ENCODE results near the gene MYO9A. TPM values are rescaled to one million over a fixed set of nuclear protein-coding genes. Genes with fewer than 3 reads are reported as not detected.
A peak's percentile ranks its signal among the peaks of the same experiment; 100 is the strongest.

Gene MYO9A, protein sequence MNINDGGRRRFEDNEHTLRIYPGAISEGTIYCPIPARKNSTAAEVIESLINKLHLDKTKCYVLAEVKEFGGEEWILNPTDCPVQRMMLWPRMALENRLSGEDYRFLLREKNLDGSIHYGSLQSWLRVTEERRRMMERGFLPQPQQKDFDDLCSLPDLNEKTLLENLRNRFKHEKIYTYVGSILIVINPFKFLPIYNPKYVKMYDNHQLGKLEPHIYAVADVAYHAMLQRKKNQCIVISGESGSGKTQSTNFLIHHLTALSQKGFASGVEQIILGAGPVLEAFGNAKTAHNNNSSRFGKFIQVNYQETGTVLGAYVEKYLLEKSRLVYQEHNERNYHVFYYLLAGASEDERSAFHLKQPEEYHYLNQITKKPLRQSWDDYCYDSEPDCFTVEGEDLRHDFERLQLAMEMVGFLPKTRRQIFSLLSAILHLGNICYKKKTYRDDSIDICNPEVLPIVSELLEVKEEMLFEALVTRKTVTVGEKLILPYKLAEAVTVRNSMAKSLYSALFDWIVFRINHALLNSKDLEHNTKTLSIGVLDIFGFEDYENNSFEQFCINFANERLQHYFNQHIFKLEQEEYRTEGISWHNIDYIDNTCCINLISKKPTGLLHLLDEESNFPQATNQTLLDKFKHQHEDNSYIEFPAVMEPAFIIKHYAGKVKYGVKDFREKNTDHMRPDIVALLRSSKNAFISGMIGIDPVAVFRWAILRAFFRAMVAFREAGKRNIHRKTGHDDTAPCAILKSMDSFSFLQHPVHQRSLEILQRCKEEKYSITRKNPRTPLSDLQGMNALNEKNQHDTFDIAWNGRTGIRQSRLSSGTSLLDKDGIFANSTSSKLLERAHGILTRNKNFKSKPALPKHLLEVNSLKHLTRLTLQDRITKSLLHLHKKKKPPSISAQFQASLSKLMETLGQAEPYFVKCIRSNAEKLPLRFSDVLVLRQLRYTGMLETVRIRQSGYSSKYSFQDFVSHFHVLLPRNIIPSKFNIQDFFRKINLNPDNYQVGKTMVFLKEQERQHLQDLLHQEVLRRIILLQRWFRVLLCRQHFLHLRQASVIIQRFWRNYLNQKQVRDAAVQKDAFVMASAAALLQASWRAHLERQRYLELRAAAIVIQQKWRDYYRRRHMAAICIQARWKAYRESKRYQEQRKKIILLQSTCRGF (N-terminal part only)
- total RNA-seq = 16.3 and 17.0 TPM in 2 replicates

DNA sequence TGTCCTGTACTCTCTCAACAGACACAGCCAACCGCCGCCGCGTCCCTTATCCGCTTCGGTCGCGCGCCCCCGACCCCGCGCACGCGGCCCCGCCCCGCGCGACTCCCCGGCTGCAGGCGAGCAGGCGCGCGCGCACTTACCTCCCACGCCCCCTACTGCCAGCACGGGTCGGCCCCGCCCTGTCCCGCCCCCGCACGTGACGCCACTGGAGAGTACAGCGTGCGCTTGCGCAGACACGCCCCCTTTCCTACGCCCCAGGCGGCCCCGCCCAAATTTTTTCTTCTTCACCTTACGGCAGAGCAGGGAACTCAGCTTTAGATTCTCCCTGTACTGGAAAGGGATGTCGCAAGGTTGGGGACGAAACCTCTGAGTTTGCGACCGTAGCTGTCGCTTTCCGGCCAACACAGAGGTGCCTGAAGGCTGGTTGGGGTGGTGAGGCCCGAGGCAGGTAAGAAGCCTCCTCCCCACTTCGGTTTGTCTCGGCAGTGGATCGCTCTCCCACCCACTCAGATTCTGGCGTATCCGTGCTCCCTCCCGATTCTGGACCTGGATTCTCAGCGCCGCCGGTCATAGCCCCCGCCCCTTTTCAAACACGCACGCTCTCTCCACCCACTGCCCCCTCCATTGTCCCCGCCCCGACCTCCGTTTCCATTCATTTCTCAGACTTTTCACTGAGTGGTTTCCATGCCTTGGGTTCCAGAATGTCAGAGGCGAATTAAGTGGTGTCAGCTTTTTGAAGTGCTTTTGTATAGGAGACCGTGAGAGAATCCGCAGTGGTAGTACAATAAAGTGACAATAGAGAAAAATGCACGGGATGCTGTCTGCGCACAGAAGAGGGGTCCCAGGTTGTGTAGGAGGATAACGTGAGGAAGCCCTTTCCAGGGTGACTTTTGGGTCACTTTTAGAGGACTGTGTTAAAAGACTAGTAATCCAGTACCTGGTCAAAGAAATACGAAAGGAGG is at the start of gene MYO9A, which contains the start of gene SENP8:
Gene MYO9A, minus strand, starts transcription at position 134 of the 962 bp plus-strand sequence. CDS start 71,587 bp downstream, outside the sequence.
Gene SENP8, plus strand, starts transcription at position 387 of the 962 bp plus-strand sequence. CDS start 21,221 bp downstream, outside the sequence.
- Histone ChIP-seq H3K4me3 (ENCODE audit: low read depth, low read length) (peak within 1 kb of the TSS; percentile 99), H3K36me3 (ENCODE audit: control insufficient read depth, insufficient read depth, low read length) (no peaks in the 10 kb centered on the region), H3K27me3 (ENCODE audit: control insufficient read depth, insufficient read depth, low read length) (no peaks in the 10 kb centered on the region)
- TF ChIP-seq, protein P1, sequence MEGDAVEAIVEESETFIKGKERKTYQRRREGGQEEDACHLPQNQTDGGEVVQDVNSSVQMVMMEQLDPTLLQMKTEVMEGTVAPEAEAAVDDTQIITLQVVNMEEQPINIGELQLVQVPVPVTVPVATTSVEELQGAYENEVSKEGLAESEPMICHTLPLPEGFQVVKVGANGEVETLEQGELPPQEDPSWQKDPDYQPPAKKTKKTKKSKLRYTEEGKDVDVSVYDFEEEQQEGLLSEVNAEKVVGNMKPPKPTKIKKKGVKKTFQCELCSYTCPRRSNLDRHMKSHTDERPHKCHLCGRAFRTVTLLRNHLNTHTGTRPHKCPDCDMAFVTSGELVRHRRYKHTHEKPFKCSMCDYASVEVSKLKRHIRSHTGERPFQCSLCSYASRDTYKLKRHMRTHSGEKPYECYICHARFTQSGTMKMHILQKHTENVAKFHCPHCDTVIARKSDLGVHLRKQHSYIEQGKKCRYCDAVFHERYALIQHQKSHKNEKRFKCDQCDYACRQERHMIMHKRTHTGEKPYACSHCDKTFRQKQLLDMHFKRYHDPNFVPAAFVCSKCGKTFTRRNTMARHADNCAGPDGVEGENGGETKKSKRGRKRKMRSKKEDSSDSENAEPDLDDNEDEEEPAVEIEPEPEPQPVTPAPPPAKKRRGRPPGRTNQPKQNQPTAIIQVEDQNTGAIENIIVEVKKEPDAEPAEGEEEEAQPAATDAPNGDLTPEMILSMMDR (IDR thresholded peaks at IDR 0.05; ENCODE audit: insufficient read depth, low read length, poor library complexity, severe bottlenecking) = no peak
- DNase-seq (ENCODE audit: low read depth) = peak; percentile 88

DNA sequence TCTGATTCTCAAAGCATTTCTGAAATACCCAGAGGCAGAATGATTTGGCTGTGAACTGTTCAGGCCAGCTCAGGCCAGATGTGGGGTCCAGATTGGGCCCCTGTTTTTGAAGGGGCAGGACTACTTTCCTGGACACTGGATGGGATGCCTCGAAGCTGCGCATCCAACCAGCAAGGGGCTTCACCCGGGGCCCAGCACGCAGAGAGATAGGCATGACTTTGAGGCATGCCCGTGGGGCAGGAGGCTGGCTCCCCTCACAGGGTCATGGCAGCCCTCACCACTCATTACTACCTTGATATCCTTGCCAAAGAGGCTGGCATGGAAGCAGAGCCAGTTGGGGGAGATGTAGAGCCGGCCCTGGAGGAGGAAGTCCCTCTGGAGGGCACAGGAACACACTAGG is 49.5 kb upstream of the MYO9A start:
- no peak for DNase-seq (ENCODE audit: low read depth)
- Histone ChIP-seq H3K4me3 (ENCODE audit: low read depth, low read length) (no peak overlapping the region), H3K27me3 (ENCODE audit: control insufficient read depth, insufficient read depth, low read length) (peaks cover 4% of the 10 kb centered on the region), H3K36me3 (ENCODE audit: control insufficient read depth, insufficient read depth, low read length) (no peaks in the 10 kb centered on the region)
- TF ChIP-seq, protein P1 (IDR thresholded peaks at IDR 0.05; ENCODE audit: insufficient read depth, low read length, poor library complexity, severe bottlenecking) = no peak

DNA sequence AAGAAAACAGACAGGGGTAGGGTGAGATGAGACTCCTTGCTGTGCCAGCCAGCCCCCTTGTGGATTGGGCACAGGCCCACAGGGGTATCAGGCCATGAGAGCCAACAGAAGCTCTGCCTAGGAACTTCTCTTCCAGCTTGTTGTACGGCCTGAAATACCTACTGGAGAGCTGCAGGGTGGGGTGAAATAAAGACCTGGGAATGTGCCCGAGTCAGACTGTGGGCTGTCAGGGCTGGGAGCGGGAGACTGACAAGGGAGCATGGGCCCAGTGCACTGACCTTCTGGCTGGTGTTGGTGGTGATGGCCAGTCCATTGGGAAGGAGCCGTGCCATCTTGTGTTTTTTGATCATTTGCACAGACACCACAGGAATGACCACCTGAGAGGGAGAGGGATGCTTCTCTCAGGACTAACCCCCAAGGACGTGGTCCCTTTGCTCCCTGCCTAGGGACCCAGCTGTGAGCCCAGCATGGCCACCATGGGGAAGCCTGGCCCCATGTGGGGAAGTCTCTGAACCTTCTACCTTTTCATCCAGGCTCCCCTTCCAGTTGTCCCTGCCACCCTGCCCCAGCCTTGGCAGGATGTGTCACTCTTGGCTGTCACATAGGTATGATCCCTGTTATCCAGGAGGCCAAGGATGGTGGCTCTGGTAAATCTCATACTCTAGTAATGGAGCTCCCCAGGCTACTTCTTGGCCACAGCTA is 48.9 kb upstream of the MYO9A start:
- H3K27me3 ChIP-seq (ENCODE audit: control insufficient read depth, insufficient read depth, low read length) = peaks cover 4% of the 10 kb centered on the region
- DNase-seq (ENCODE audit: low read depth) = no peak
- no peak overlapping the region for H3K4me3 ChIP-seq (ENCODE audit: low read depth, low read length)
- TF ChIP-seq, protein P1 (IDR thresholded peaks at IDR 0.05; ENCODE audit: insufficient read depth, low read length, poor library complexity, severe bottlenecking) = no peak
- H3K36me3 ChIP-seq (ENCODE audit: control insufficient read depth, insufficient read depth, low read length) = no peaks in the 10 kb centered on the region

DNA sequence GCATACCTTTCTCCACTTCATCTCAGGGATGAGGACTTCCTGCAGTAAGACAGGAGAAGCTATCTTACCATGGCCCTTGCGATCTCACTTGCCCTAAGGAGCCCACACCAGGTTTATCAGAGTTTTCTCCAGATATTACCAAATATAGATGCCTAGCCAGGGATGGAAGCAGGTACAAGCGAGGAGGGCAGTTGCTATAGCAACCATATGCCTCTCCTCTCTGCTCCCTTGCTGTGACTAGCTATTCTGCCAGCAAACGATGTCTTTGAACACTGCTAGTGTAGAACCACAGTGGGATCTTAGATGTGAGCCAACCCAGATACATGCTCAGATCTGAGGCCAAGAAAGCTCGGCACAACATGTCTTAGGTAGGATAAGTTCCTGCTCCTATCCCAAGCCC is 45.8 kb upstream of the MYO9A start:
- Histone ChIP-seq H3K4me3 (ENCODE audit: low read depth, low read length) (no peak overlapping the region), H3K36me3 (ENCODE audit: control insufficient read depth, insufficient read depth, low read length) (no peaks in the 10 kb centered on the region), H3K27me3 (ENCODE audit: control insufficient read depth, insufficient read depth, low read length) (no peaks in the 10 kb centered on the region)
- DNase-seq (ENCODE audit: low read depth) = no peak
- TF ChIP-seq, protein P1 (IDR thresholded peaks at IDR 0.05; ENCODE audit: insufficient read depth, low read length, poor library complexity, severe bottlenecking) = no peak

Data from kidney epithelial cell (primary cell).